GM18502 (cell line): ENCODE data around the gene TRIM61.

Experiments
- ATAC-seq: cut with Tn5 transposase; IDR thresholded peaks from one replicate; pipeline ENCODE4 v1.9.1; 2021; ENCODE audit warnings: mild to moderate bottlenecking; ENCODE audit not compliant: unreplicated experiment, poor library complexity

TRIM61 gene

DNA sequence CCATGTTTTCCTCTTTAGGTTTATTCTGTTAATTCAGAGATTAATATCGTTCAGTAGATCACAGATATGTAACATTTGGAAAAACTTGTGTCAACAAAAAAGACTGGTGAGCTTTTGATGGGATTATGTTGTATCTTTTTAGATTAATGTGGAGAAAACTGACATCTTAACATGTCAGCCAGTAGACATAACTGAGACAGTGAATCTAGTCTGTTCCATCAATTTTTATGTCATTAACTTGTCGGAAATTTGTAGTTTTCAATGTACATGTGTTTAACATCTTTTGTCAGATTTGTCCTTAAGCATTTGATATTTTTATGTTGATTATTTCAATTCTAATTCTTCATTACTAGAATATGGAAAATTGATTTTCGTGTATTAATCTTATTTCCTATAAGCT, 58.5 kb downstream of the TRIM61 start:
- ATAC-seq, result no peak
